Natural killer cell (primary cell): ENCODE data around the gene BICD2. TPM values are rescaled to one million over a fixed set of nuclear protein-coding genes. Genes with fewer than 3 reads are reported as not detected.
A peak's percentile ranks its signal among the peaks of the same experiment; 100 is the strongest.

Experiments used
- ATAC-seq, 3 donors: fragments of 150-1000 bp in 2 of 3; fragments of 200-7000 bp in 1 of 3; cut with Tn5 transposase; 1 replicate in 1 of 3; 2 replicates in 2 of 3; pipeline ENCODE4 v1.10.0; 2021; ENCODE audit warnings: mild to moderate bottlenecking in 2 of 3, moderate library complexity in 2 of 3
- DNase-seq, 2 donors: peaks; one replicate each; pipeline versions ENCODE4 v3.0.0 to v3.0.0-alpha.2; 2013 to 2021; ENCODE audit warnings: mixed read lengths in 1 of 2
- H3K27ac ChIP-seq: one replicate; pipeline ENCODE4 v1.5.1; 2013; ENCODE audit warnings: mild to moderate bottlenecking, low read length
- H3K27me3 ChIP-seq: one replicate; pipeline ENCODE4 v1.6.1; 2013; ENCODE audit warnings: low read length; ENCODE audit not compliant: control insufficient read depth, insufficient read depth
- H3K36me3 ChIP-seq: one replicate; pipeline ENCODE4 v1.6.1; 2013; ENCODE audit warnings: low read length; ENCODE audit not compliant: control insufficient read depth, insufficient read depth
- H3K4me1 ChIP-seq: one replicate; pipeline ENCODE4 v1.6.1; 2013; ENCODE audit warnings: low read length; ENCODE audit not compliant: control insufficient read depth, insufficient read depth
- H3K4me3 ChIP-seq: one replicate; pipeline ENCODE4 v1.5.1; 2013; ENCODE audit warnings: low read length
- H3K9me3 ChIP-seq: one replicate; pipeline ENCODE4 v1.6.1; 2013; ENCODE audit warnings: low read length; ENCODE audit not compliant: control insufficient read depth, insufficient read depth
- H3K27ac Mint-ChIP-seq, 2 donors: one replicate each; pipeline ENCODE4 v1.8.0; 2022; ENCODE audit warnings: mild to moderate bottlenecking in 2 of 2, mixed read lengths in 2 of 2, moderate library complexity in 1 of 2
- H3K27me3 Mint-ChIP-seq, 2 donors: one replicate each; pipeline ENCODE4 v1.8.0; 2022; ENCODE audit warnings: low read depth in 2 of 2, mixed read lengths in 2 of 2
- H3K36me3 Mint-ChIP-seq: one replicate; pipeline ENCODE4 v1.8.0; 2022; ENCODE audit warnings: mixed read lengths
- H3K4me1 Mint-ChIP-seq, 2 donors: one replicate each; pipeline ENCODE4 v1.8.0; 2022; ENCODE audit warnings: mixed read lengths in 2 of 2
- H3K4me3 Mint-ChIP-seq: one replicate; pipeline ENCODE4 v1.8.0; 2022; ENCODE audit warnings: mild to moderate bottlenecking, moderate library complexity, mixed read lengths
- H3K9me3 Mint-ChIP-seq, 2 donors: one replicate each; pipeline ENCODE4 v1.8.0; 2022; ENCODE audit warnings: mixed read lengths in 2 of 2
- CTCF ChIP-seq: fragments of 200-600 bp; IDR thresholded peaks from one replicate; pipeline ENCODE4 v1.8.0; 2022; ENCODE audit warnings: antibody characterized with exemption
- WGBS: methylation state at CpG from one replicate; pipeline ENCODE4 v1.1.7; 2013; ENCODE audit warnings: missing lambda C conversion rate; ENCODE audit not compliant: insufficient coverage; 5-methylcytosine and 5-hydroxymethylcytosine counted together
- intact Hi-C: fragments of 100-400 bp; cut with micrococcal nuclease; formaldehyde crosslinking; loops from one replicate; pipeline ENCODE4 v1.14.2; 2022
- total RNA-seq, 4 donors: library from RNA; stranded (reverse); fragments of 120-200 nt in 1 of 4; gene quantifications; one replicate each; pipeline versions ENCODE4 v1.2.3 to v1.2.4, GENCODE V29; 2013 to 2022

The BICD2 gene
- total RNA-seq, 3 donors from 2014 or later (not counting 1 experiment from before 2014, with no cell fraction given) = 27.0 to 39.7 (median 39.7) TPM

GRCh38 chr9:92773810-92774209, 9.2 kb upstream of the BICD2 start:
- no peak overlapping the region for H3K27ac ChIP-seq
- no peaks in the 10 kb centered on the region for H3K36me3 ChIP-seq
- Mint-ChIP-seq H3K36me3 (no peaks in the 10 kb centered on the region), H3K27me3 (no peaks in the 10 kb centered on the region), H3K4me1 (no peaks in the 10 kb centered on the region), H3K9me3 (no peaks in the 10 kb centered on the region), H3K4me3 (no peak overlapping the region), H3K27ac (no peak overlapping the region)
- intact Hi-C loops = no loop called here
- peaks cover 2% of the 10 kb centered on the region for H3K27me3 ChIP-seq
- DNase-seq = no peak
- H3K4me1 ChIP-seq = peaks cover 12% of the 10 kb centered on the region
- no peak for ATAC-seq
- no CpG with 5 or more reads among the region's 3 CpGs for WGBS
- peaks cover 2% of the 10 kb centered on the region for H3K9me3 ChIP-seq
- no peak for TF ChIP-seq CTCF
- H3K4me3 ChIP-seq = no peak overlapping the region

- 91% methylated on average over 4 of the region's 5 CpGs for WGBS
- Mint-ChIP-seq H3K27ac (no peak overlapping the region), H3K36me3 (no peaks in the 10 kb centered on the region), H3K4me3 (no peak overlapping the region), H3K9me3 (no peaks in the 10 kb centered on the region), H3K27me3 (no peaks in the 10 kb centered on the region), H3K4me1 (no peaks in the 10 kb centered on the region)
- DNase-seq (no peak), ATAC-seq (no peak)
- no peak for TF ChIP-seq CTCF
- Histone ChIP-seq H3K9me3 (no peaks in the 10 kb centered on the region), H3K27ac (no peak overlapping the region), H3K4me3 (no peak overlapping the region), H3K27me3 (no peaks in the 10 kb centered on the region), H3K36me3 (no peaks in the 10 kb centered on the region), H3K4me1 (peaks cover 12% of the 10 kb centered on the region)
- intact Hi-C loops = no loop called here
Observed at GRCh38 chr9:92771309-92771708, 6.7 kb upstream of the BICD2 start.

- Histone ChIP-seq H3K4me1 (peaks cover 19% of the 10 kb centered on the region), H3K9me3 (no peaks in the 10 kb centered on the region), H3K4me3 (no peak overlapping the region), H3K27me3 (no peaks in the 10 kb centered on the region), H3K36me3 (no peaks in the 10 kb centered on the region), H3K27ac (peak overlapping the region; percentile 41)
- H3K27ac Mint-ChIP-seq = no peak overlapping the region
- no peaks in the 10 kb centered on the region for H3K36me3 Mint-ChIP-seq
- no peaks in the 10 kb centered on the region for H3K9me3 Mint-ChIP-seq
- intact Hi-C loops = no loop called here
- ATAC-seq = peak in 1 of 3 donors; percentile 36
- H3K4me1 Mint-ChIP-seq = peaks cover 7% of the 10 kb centered on the region in 2 donors
- TF ChIP-seq CTCF = no peak
- 49% methylated on average over 7 of the region's 7 CpGs for WGBS
- peak in 1 of 2 donors; percentile 24 for DNase-seq
- H3K4me3 Mint-ChIP-seq = no peak overlapping the region
- no peaks in the 10 kb centered on the region for H3K27me3 Mint-ChIP-seq
Observed at GRCh38 chr9:92770360-92770995, 5.8 kb upstream of the BICD2 start.

- Mint-ChIP-seq H3K4me3 (no peak overlapping the region), H3K36me3 (no peaks in the 10 kb centered on the region), H3K27ac (no peak overlapping the region), H3K4me1 (peaks cover 8% of the 10 kb centered on the region in 2 donors), H3K9me3 (no peaks in the 10 kb centered on the region), H3K27me3 (no peaks in the 10 kb centered on the region)
- no peaks in the 10 kb centered on the region for H3K9me3 ChIP-seq
- no peak for TF ChIP-seq CTCF
- H3K4me3 ChIP-seq = no peak overlapping the region
- peak overlapping the region; percentile 41 for H3K27ac ChIP-seq
- ATAC-seq = no peak
- H3K36me3 ChIP-seq = no peaks in the 10 kb centered on the region
- WGBS = 100% methylated on average over 1 of the region's 2 CpGs
- intact Hi-C loops = loop anchor here (10.0 kb wide), 1 partner anchor 655 kb away; the partner anchor contains the start of gene SPTLC1
- no peaks in the 10 kb centered on the region for H3K27me3 ChIP-seq
- no peak for DNase-seq
- H3K4me1 ChIP-seq = peaks cover 21% of the 10 kb centered on the region
Observed at GRCh38 chr9:92769990-92770359, 5.3 kb upstream of the BICD2 start.
